Measurements from ENCODE around the gene IL3. TPM values are rescaled to one million over a fixed set of nuclear protein-coding genes. Genes with fewer than 3 reads are reported as not detected.
A peak's percentile ranks its signal among the peaks of the same experiment; 100 is the strongest.

The IL3 gene, protein sequence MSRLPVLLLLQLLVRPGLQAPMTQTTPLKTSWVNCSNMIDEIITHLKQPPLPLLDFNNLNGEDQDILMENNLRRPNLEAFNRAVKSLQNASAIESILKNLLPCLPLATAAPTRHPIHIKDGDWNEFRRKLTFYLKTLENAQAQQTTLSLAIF
- not detected for polyA plus RNA-seq (ENCODE audit: low read depth in 6 of 6)

- no peak for DNase-seq
- Mint-ChIP-seq H3K36me3 (no peaks in the 10 kb centered on the region), H3K27me3 (no peaks in the 10 kb centered on the region), H3K4me1 (peaks cover 8 to 15% (median 12%) of the 10 kb centered on the region in 3 donors), H3K9me3 (no peaks in the 10 kb centered on the region), H3K4me3 (no peak within 1 kb of the TSS), H3K27ac (peak within 1 kb of the TSS in 4 of 6 donors; percentile 29 to 38 (median 35))
- ATAC-seq (ENCODE audit: low read depth in 2 of 2) = no peak
These were observed at the start of gene IL3 for GRCh38 chr5:132060501-132061161. IL3 (plus strand) TSS chr5:132060655; CDS start chr5:132060707, 52 bp downstream.

DNA sequence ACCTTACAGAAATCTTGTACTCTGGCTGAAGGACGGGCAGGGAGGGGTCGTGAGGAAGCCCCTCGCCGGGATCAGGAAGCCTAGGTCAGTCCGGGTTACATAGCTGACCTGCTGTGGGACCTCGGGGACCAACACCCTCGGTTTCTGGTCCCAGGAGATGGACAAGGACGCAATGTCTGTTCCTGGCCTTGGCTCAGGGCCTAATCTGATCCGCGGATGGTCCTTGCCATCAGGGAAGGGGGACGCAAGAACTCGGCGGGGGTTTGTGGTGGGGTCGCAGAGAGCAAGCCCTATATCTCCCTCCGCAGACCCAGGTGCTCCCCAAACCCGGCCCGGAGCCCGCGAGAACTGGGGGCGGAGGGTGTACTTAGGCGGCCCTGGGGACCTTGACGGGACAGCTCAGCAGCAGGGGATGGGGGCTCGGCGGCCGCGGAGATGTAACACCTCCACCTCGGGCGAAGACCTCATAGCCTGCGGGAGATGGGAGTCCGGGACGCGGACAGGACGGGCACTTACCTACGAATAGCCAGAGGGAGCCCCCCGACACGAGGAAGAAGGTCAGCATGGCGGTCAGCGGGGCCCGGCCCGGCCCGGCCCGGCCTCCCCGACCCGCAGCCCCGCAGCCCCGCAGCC is 49.4 kb upstream of the IL3 start:
- Mint-ChIP-seq H3K4me1 (peaks cover 11 to 16% (median 11%) of the 10 kb centered on the region in 3 donors), H3K9me3 (peaks cover 0 to 2% (median 0%) of the 10 kb centered on the region in 7 donors), H3K27ac (peak overlapping the region in 4 of 6 donors; percentile 4 to 97 (median 52)), H3K36me3 (no peaks in the 10 kb centered on the region), H3K4me3 (peak overlapping the region; percentile 65 to 91 (median 78)), H3K27me3 (peaks cover 49 to 68% (median 65%) of the 10 kb centered on the region in 3 donors)
- peak; percentile 5 to 10 for ATAC-seq (ENCODE audit: low read depth in 2 of 2)
- no peak for DNase-seq

DNA sequence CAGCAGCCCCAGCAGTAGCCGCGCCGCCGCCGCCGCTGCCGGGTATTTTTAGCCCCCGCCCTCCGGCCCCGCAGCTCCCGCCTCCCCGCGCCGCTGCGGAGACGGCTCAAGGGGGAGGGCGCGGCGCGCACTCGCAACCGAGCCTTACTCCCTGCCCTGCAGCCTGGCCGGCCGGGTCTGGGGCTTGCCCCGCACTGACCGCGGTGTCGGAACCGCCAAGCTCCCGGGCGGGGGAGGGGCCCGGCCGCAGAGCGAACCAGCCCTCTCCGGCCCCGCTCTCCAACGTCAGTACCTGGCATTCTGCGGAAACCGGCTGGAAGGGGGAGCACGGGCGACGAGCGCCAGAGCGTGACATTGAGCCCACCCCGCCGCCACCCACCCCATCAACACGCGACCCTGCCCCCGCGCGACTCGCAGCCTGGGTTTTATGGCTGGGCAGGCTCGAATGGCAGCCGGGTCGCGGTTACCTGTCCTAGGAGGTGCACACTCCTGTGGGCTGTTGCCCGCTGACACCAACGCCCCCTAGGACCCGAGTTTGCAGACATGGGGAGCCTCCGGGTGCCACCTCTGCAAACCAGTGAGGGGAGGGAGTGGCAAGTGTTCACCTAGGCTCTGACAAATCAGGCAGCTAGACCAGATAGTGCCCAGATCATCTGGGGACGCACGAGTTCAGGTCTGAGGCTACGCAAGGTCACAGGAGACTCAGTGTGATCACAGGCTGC is 48.7 kb upstream of the IL3 start, which contains the start of gene ACSL6:
ACSL6 (minus strand) TSS at position 37 of the 722 bp plus-strand sequence. CDS start 105 bp downstream, outside the sequence.
- Mint-ChIP-seq H3K36me3 (no peaks in the 10 kb centered on the region), H3K4me1 (peaks cover 11 to 16% (median 11%) of the 10 kb centered on the region in 3 donors), H3K27ac (peak within 1 kb of the TSS in 4 of 6 donors; percentile 4 to 97 (median 52)), H3K4me3 (peak within 1 kb of the TSS; percentile 65 to 91 (median 78)), H3K9me3 (peaks cover 0 to 2% (median 0%) of the 10 kb centered on the region in 7 donors), H3K27me3 (peaks cover 55 to 75% (median 71%) of the 10 kb centered on the region in 3 donors)
- DNase-seq (peak; percentile 28), ATAC-seq (ENCODE audit: low read depth in 2 of 2) (peak; percentile 72 to 76)

GRCh38 chr5:132012371-132013005 is 48.0 kb upstream of the IL3 start:
- no peak for ATAC-seq (ENCODE audit: low read depth in 2 of 2)
- Mint-ChIP-seq H3K27ac (no peak overlapping the region), H3K4me1 (peaks cover 11 to 16% (median 12%) of the 10 kb centered on the region in 3 donors), H3K9me3 (peaks cover 0 to 2% (median 0%) of the 10 kb centered on the region in 7 donors), H3K27me3 (peaks cover 62 to 82% (median 78%) of the 10 kb centered on the region in 3 donors), H3K4me3 (peak overlapping the region; percentile 56 to 84 (median 73)), H3K36me3 (no peaks in the 10 kb centered on the region)
- no peak for DNase-seq

DNA sequence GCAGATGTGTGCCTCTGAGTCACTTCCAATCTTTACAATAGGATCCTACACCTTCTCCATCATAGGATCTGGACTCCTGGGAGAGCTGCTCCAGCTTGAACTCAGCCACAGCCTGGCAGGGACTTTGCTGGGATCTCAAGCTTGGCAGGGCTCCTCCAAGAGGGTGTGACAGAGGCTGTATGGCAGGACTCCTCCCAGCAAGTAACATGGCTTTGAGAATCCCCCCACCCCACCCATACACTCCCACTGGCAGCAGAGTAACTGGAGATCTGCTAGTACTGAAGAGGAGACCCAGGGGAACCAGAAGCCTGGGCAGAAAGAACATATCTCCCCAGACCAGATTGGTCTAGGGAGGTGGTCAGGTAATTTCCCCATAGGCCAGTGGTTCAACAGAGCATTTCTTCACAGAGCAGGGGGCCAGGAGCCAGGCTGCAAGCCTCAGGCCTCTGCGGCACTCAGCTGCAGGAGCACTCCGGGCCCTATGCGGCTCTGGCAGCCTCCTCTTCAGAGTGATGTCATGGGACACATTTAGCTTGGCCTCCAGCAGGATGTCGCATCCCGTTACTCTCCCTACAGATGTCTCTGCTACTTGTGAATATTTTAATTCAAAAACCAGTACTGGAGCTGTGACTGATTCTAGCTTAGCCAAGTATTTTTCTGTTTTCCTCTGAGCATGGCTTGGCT is 47.3 kb upstream of the IL3 start:
- H3K9me3 Mint-ChIP-seq = peaks cover 0 to 2% (median 0%) of the 10 kb centered on the region in 7 donors
- H3K4me3 Mint-ChIP-seq = peak overlapping the region in 4 of 8 donors; percentile 20 to 42 (median 32)
- H3K27ac Mint-ChIP-seq = no peak overlapping the region
- DNase-seq (no peak), ATAC-seq (ENCODE audit: low read depth in 2 of 2) (no peak)
- H3K36me3 Mint-ChIP-seq = no peaks in the 10 kb centered on the region
- H3K27me3 Mint-ChIP-seq = peaks cover 68 to 88% (median 85%) of the 10 kb centered on the region in 3 donors
- H3K4me1 Mint-ChIP-seq = peaks cover 16 to 19% (median 17%) of the 10 kb centered on the region in 3 donors

DNA sequence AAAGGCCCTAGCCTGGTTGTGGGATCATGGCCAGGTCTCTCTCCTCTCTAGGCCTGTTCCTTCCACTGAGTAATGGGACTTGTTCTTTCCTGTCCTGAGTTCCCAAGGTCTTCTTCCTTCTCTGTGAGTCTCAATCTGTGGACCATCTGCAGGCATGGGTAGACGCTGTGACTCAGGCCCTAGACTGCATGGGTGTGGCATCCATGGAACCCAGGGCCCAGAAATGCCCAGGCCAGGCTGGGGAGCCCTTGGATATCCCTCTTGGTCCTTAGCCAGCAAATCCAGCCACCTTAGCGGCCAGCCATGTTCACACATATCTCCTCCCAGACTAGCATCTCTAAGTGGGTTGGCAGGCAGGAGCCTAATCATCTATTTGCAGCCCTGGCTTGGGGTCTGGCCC is 46.7 kb upstream of the IL3 start:
- ATAC-seq (ENCODE audit: low read depth in 2 of 2) (no peak), DNase-seq (no peak)
- Mint-ChIP-seq H3K36me3 (no peaks in the 10 kb centered on the region), H3K9me3 (peaks cover 0 to 2% (median 0%) of the 10 kb centered on the region in 7 donors), H3K27ac (peak overlapping the region in 1 of 6 donors; percentile 48), H3K4me1 (peaks cover 16 to 19% (median 17%) of the 10 kb centered on the region in 3 donors), H3K4me3 (peak overlapping the region in 2 of 8 donors; percentile 20 to 37), H3K27me3 (peaks cover 67 to 84% (median 82%) of the 10 kb centered on the region in 3 donors)

GRCh38 chr5:132016721-132017250 is 43.7 kb upstream of the IL3 start:
- Mint-ChIP-seq H3K27ac (no peak overlapping the region), H3K36me3 (no peaks in the 10 kb centered on the region), H3K4me3 (no peak overlapping the region), H3K4me1 (peaks cover 4 to 10% (median 6%) of the 10 kb centered on the region in 3 donors), H3K27me3 (peaks cover 66 to 76% (median 69%) of the 10 kb centered on the region in 3 donors), H3K9me3 (peaks cover 0 to 2% (median 0%) of the 10 kb centered on the region in 7 donors)
- ATAC-seq (ENCODE audit: low read depth in 2 of 2) (no peak), DNase-seq (no peak)

DNA sequence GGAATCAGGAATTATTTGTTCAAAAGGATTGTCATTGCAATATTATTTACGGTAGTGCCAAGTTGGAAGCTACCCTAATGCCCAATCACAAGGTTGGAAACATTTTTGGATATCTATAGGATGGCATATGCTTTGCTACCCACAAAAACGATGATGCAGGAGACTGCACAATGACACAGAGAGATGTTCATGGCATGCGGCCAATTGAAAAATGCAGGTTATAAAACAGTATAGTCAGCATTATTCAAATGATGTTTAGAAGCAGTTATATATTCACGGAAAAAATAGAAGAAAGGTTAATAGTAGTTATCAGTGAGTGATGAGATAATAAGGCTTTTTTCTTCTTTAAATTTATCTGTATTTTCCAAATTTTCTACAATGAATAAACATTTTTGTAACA is 43.1 kb upstream of the IL3 start:
- Mint-ChIP-seq H3K4me3 (no peak overlapping the region), H3K36me3 (no peaks in the 10 kb centered on the region), H3K27me3 (peaks cover 63 to 72% (median 67%) of the 10 kb centered on the region in 3 donors), H3K9me3 (peaks cover 0 to 2% (median 0%) of the 10 kb centered on the region in 7 donors), H3K27ac (no peak overlapping the region), H3K4me1 (peaks cover 4 to 6% (median 6%) of the 10 kb centered on the region in 3 donors)
- no peak for ATAC-seq (ENCODE audit: low read depth in 2 of 2)
- DNase-seq = no peak

- Mint-ChIP-seq H3K27me3 (peaks cover 59 to 66% (median 61%) of the 10 kb centered on the region in 3 donors), H3K27ac (no peak overlapping the region), H3K36me3 (no peaks in the 10 kb centered on the region), H3K9me3 (no peaks in the 10 kb centered on the region), H3K4me3 (no peak overlapping the region), H3K4me1 (peaks cover 3 to 6% (median 4%) of the 10 kb centered on the region in 3 donors)
- DNase-seq = no peak
- ATAC-seq (ENCODE audit: low read depth in 2 of 2) = no peak
These were observed 42.5 kb upstream of the IL3 start for GRCh38 chr5:132017738-132018625.

- ATAC-seq (ENCODE audit: low read depth in 2 of 2) (no peak), DNase-seq (no peak)
- no peaks in the 10 kb centered on the region for H3K36me3 Mint-ChIP-seq
- peaks cover 49 to 56% (median 50%) of the 10 kb centered on the region in 3 donors for H3K27me3 Mint-ChIP-seq
- no peak overlapping the region for H3K4me3 Mint-ChIP-seq
- H3K4me1 Mint-ChIP-seq = peaks cover 3 to 6% (median 4%) of the 10 kb centered on the region in 3 donors
- no peak overlapping the region for H3K27ac Mint-ChIP-seq
- H3K9me3 Mint-ChIP-seq = no peaks in the 10 kb centered on the region
These were observed 41.1 kb upstream of the IL3 start for GRCh38 chr5:132019337-132019736.

DNA sequence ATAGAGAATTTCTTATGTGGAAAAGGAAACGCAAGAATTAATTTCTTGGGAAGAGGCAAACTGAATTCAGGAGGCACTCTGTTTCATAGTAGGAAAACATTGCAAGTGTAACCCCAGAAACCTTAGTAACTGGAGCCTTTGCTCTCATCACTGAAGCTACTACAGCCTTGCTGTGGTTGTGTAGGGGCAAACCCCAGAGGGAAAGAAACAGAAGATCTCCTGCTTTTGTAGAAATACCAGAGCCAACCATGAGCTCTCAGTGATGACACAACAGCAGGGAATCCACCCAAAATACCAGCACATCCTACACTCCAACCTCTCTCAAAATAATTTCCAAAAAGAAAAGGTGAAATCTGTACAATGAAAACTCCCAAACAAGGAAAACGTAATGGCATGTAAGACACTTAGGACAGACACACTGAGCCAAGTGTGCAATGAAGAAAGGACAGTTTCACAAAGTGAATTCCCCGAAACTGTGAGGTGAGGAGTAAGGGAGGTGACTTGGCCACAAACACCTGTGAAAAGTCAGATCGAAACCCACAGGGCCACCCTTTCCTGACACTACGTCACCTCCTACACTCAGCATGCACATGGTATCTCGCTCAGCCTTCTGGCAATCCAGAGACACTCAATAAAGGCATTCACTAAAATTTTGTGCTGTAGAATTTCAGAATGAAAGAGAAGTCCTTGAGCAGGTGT is 40.4 kb upstream of the IL3 start:
- no peak overlapping the region for H3K27ac Mint-ChIP-seq
- DNase-seq (no peak), ATAC-seq (ENCODE audit: low read depth in 2 of 2) (peak; percentile 41 to 78)
- no peaks in the 10 kb centered on the region for H3K9me3 Mint-ChIP-seq
- H3K4me1 Mint-ChIP-seq = peaks cover 3 to 6% (median 4%) of the 10 kb centered on the region in 3 donors
- no peaks in the 10 kb centered on the region for H3K36me3 Mint-ChIP-seq
- H3K27me3 Mint-ChIP-seq = peaks cover 44 to 52% (median 45%) of the 10 kb centered on the region in 3 donors
- H3K4me3 Mint-ChIP-seq = no peak overlapping the region

All from naive B cell (primary cell).